Dermis microvascular lymphatic vessel endothelial cell (primary cell): Measurements from ENCODE around the gene SPPL3. TPM values are rescaled to one million over a fixed set of nuclear protein-coding genes. Genes with fewer than 3 reads are reported as not detected.

Experiments used
- DNase-seq, 2 donors: peaks; one replicate each; pipeline versions ENCODE4 v3.0.0 to v3.0.0-alpha.2; 2010; ENCODE audit warnings: low read depth in 2 of 2
- total RNA-seq: library from RNA; depleted of rRNA; stranded (reverse); fragments of >200 nt; gene quantifications from 2 replicates; pipeline ENCODE4 v1.2.1, GENCODE V29; 2014

Gene SPPL3
- total RNA-seq, 1 donor from 2014 or later, result 3.5 TPM

DNA sequence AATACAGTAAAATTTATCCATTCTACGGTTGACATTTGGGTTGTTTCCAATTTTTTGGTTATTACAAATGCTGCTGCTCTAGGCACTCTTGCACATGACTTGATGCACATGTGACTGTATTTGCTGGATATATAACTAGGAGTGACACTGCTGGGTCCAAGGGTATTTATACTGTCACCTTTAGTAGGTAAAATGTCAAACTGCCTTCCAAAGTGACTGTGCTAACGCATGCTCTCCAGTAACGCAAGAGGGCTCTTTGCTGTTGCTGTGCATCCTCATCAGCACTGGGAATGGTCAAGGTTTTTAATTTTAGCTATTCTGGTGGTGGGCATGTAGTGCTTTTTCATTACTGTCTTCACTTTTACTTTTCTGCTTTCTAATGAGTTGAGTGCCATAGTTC, 116.3 kb downstream of the SPPL3 start:
- no peak for DNase-seq

- DNase-seq, result no peak
Measured at GRCh38 chr12:120784804-120785203, 119.4 kb downstream of the SPPL3 start.

DNA sequence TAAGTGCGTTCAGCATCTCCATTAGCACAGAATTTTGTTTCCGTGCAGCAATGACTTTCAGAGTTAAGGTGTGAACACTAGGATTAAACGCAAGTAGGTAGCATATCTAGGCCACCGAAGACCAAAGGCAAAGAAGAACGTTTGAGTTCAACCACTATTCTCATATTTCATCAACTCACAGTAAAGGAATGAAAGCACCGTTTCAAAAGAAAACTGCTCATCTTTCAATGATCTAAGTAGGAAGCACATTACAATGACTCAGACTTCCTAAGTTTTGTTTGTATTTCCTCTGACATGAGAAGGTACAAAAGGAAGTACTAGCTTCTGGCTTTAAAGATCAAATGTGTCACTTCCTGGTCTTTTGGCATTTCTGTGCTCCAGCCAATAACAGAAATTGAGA, 121.0 kb downstream of the SPPL3 start:
- DNase-seq, result peak; percentile 85 to 94

GRCh38 chr12:120775862-120776552, 128.2 kb downstream of the SPPL3 start:
- DNase-seq, result no peak

GRCh38 chr12:120774169-120774916, 129.8 kb downstream of the SPPL3 start:
- peak; percentile 67 to 78 for DNase-seq

DNA sequence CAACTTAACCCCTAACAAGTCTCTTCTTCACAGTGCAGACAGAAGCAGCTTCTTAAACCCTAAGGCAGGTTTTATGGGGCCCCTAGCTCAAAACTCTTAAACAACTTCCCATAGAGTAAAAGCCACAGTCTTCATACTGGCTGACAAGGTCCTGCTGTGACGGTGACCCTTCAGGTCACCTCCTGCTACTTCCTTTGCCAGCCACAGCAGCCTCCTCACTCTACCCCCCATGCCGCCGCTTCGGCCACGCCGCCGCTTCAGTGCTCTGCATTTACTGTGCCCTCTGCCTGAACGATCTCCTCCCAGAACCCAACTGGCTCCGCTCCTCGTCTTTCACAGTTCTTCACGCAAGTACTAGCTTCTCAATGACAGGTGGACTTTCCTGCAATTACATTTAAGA, 133.1 kb downstream of the SPPL3 start:
- DNase-seq, result no peak

DNA sequence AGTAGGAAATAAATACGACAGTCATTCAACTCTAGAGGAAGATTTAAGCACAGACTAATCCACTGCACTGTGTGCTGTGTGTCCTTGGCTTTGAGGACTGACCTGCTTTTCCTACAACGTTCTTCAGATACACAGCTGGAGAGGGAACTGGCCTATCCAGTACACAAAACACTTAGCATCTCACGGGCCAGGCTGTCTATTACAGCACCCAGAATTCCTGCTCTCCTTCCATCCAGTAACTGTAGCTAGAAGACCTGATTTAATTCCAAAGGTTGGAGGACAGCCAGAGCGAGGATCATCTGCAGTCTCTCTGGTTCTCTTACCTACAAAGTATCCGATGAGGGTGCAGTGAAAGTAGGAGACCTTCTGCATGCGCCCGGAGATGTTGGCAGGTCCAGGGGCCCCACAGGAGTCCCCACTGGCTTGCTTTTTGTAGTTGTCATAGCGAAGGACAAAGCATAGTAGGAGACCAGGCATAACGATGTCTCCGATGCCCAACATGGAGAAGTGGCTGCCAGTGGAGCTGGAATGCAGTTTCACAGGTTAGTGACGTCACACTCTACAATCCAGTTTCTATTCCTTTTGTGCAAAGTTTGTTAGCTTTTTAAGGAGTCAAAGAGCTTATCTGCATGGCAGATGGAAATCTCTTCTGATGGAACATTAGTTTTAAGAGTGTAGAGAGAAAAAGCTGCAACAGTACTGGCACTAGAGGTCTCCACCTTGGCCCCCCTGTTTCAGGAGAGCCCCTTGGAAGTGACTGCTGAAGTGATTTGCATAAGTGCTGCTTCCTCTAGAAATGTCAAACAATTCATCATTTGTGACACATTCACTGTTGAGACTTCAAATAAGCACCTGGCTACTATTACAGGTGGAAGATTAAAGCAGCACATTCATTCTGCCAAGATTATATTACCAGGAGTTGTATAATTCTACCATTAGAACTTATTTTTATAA, 136.8 kb downstream of the SPPL3 start:
- DNase-seq, result no peak

- DNase-seq, result no peak
Measured at GRCh38 chr12:120766566-120766965, 137.6 kb downstream of the SPPL3 start.

GRCh38 chr12:120764816-120765215, 139.3 kb downstream of the SPPL3 start:
- no peak for DNase-seq

- DNase-seq, result no peak
Measured at GRCh38 chr12:120763250-120763649, 140.9 kb downstream of the SPPL3 start.

DNA sequence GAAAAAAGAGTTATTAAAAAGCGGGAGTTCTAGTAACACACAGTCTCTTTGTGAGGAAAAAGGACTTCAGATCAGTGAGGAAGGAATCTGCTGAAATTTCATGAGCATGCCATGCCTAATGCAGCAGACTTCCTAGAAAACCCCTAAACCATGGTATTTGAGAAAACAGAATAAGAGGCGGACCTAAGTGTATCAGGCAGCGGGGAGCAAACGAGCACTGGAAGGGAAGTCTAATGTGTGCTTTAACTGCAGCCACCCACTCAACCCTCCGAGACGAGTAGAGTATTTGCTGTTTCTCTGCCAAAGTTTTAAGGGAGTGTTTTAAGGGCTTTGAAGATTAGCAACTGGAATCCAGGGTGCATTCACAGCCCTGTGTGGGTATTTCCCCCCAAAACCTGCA, 142.1 kb downstream of the SPPL3 start:
- DNase-seq, result no peak

DNA sequence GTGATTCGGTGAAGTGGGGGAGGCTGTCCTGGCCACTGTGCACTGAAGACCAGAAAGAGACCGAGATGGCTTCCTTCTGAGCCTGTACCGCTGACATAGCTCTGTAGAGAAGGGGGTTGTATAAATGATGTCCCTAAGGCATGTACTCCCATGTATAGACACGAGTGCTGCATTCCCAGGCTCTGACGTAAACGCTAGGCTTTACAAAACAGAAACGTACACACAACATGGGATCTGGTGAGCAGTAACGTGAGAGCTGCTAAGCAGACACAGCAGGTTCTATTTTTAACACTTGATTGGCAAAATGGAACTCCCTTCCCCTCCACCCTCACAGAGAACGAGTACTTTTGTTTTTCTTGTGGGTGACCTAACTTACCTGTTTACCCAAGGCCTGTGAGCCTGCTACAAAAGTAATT, 142.6 kb downstream of the SPPL3 start:
- DNase-seq, result no peak

DNA sequence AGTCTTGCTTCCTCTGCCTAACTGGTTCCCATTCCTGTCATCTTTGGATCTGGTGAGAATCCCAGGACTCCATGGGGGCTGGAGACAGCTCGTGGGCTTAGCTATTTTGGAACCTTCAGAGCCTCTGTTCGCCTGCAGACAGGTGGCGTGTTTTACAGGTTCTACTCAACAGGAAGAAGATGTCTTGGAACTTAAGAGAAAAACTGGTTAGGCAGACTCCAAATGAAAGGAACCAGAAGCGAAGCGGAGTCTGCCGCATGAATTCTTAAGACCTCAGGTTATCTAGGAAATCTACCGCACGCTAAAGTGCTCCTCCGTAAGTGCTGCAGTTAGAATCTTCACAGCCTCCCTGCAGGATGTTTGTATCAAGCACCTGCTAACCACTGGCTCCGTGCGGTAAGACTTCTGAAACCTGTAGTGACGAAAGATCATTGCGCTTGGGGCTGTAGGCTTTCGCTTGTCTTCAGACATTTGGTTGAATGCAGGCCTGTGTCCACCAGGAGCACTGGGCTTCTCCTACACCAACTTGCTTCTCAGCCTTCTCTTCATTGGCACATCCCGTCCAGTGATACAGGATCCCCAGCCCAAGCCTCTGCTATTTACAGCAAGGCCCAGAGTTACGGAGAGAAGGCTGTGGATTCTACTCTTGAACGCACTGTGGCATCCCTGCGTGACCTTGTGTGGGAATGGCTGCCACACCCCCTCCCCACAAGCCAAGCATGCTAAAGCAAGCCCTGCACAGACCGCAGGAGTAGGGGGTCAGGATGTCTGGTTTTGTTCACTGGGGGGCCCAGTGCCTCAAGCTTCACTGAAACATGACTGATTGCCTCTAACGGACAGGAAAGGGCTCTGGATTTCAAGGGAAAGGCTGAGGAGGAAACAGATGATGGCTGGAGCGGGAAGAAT, 143.6 kb downstream of the SPPL3 start:
- DNase-seq, result no peak

DNA sequence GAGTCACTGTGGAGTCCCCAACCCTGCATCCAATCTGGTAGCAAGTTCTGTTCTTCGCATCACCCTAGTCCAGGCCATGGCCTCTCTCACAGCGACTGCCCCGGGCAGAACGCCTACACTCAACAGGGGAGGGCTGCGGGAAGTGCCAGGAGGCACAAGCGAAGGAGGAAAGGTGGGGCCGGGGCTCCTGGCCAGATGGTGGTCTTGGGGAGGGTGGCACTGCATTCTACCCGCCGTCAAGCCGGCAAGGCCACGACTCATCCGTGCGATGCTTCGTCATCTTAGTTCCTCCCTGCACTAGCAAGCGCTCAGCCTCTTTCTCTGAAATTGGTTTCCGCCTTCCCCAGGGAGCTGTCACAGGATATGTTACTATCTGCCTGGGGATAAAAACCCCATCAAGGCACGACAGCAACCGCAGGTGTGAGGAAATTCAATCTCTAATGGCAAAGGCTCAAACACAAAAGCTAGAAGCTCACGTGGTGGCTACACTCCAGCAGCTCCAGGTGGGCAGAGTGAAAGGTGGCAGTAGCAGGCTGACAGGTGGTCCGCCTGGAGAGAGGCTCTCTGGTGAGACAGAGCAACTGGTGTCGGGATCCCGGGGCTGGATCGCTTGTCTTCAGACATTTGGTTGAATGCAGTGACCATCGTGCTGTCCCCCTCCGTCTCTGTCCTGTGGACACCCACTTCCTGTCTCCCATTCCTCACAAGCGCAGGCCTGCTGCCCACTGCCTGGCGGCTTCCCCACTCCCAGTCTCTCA, 144.4 kb downstream of the SPPL3 start:
- no peak for DNase-seq

DNA sequence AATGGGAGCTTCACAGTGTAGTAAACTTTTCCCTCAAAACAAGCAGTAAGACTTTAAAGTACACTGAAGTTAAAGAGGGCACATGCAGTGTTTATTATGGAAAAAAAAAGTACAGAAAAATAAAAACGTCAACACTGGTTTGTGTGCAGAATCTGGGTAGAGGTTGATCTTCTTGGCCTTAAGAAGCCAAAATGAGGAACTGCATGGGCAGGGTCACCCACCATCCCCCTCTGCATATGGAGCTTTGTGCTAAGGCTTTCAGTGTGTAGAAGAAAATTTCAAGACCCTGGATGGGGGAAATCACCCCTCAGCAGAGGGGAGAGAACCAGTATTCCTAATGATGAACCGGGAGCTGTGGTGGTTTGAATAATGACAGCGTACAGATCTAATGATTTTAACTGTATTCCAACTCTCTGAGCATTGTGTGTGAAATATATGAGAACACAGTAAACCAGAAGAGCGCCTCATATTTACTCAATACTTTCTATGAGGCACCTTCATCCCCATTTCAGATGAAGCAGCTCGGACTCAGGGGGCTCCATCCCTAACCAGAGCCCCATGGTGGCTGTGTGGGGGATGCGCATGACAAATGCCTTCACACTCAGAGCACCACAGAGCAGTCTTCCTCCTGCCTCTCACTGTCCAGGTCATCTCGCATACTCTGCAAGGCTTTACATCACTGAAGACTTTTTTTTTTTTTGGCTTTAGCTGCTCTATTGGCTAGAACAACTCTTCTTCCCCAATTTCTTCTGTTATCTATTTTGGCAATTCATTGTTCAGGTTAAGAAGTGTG, 145.2 kb downstream of the SPPL3 start:
- DNase-seq, result no peak

DNA sequence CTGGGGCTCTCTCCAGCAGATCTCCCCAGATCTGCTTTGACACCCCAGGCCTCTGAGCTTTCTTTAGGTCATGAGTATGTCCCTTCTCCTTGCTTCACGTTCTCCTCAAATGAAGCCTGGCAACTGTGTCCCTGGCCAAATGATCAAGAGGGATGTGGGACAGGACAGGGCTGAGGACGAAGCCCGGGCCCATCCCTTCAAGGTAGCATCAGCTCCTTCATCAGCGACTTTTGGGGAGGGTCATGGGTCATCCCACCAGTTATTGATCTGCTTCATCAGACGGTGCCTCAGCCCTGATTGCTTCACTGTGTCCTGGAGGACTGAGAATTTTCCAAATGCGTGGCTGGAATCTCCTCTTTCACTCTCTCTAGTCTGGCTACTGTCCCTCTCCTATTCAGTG, 146.2 kb downstream of the SPPL3 start:
- DNase-seq, result no peak

DNA sequence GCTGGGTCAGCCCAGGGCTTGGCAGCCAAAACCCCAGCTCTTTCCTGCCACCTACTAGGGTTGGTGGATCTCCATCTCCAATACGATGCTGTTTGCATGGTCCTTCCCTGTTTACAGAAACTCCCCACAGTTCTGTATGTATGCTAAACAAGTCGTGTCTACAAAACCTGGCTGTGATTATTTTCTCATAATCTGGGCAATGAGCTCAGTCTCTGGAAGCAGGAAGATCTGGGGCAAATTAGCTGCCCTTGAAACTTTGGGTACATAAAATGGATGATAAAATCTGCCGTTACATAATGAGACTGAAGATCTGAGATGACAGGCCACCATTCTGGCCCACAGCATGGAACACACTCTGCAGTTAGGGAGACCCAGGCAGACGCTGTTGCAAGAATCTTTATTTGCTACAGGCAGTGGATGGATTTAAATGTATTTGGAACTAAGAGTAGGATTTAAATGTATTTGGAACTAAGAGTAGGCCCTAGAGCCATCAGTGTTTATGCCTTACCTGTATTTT, 146.9 kb downstream of the SPPL3 start:
- no peak for DNase-seq

DNA sequence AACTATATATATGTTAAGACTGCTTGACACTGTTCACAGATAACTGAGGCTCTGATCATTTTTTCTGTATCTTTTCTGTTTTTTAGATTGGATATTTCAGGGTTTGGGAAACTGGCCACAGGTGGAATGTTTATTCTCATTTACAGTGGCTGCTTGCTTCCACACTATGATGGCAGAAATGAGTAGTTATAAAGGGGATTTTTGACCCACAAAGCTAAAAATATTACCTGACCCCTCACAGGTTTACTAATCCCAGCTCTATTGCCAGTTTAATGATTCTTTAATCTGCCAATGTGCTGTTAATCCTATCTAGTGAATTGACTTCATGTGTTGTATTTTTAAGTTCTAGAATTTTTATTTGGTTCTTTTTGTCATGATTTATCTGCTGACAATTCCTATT, 148.9 kb downstream of the SPPL3 start:
- DNase-seq, result no peak

DNA sequence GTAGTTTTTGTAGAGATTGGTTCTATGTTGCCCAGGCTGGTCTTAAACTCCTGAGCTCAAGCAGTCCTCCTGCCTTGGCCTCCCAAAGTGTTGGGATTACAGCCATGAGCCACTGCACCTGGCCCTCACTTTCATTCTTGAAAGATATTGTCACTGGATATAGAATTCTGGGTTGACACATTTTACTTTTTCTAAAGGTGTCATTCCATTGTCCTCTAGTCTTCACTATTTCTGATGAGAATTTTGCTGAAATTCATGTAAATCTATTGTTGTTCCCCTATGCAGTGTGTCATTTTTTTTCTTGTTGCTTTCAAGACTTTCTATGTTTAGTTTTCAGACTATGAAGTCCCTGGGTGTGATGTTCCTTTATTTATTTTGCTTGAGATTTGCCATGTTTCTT, 149.4 kb downstream of the SPPL3 start:
- no peak for DNase-seq
